Measurements from ENCODE around the gene SRPK2.
"Not testable (repeated sequence)": the region's sequence is repeated elsewhere in the genome, so short reads cannot be mapped to it uniquely, and the experiment has no call there.

GRCh38 chr7:105361995-105362394 is 26.7 kb downstream of the SRPK2 start:
- not testable (repeated sequence) for TF ChIP-seq CTCF, POLR2A, POLR2AphosphoS5 (IDR thresholded peaks at IDR 0.05)
